CD4-positive, alpha-beta T cell treated with Interleukin-15 for 4 hours (primary cell): ENCODE data around the gene PTPRK.
A peak's percentile ranks its signal among the peaks of the same experiment; 100 is the strongest.

Experiments used
- DNase-seq: peaks from one replicate; pipeline ENCODE4 v3.0.0-alpha.2; 2020; ENCODE audit warnings: low spot score

The PTPRK gene

GRCh38 chr6:128339635-128340450, 180.6 kb downstream of the PTPRK start:
- no peak for DNase-seq

- DNase-seq, result no peak
Measured at GRCh38 chr6:128337619-128338018, 182.8 kb downstream of the PTPRK start.

- no peak for DNase-seq
Measured at GRCh38 chr6:128336436-128337095, 183.8 kb downstream of the PTPRK start.

GRCh38 chr6:128335963-128336362, 184.4 kb downstream of the PTPRK start:
- no peak for DNase-seq

DNA sequence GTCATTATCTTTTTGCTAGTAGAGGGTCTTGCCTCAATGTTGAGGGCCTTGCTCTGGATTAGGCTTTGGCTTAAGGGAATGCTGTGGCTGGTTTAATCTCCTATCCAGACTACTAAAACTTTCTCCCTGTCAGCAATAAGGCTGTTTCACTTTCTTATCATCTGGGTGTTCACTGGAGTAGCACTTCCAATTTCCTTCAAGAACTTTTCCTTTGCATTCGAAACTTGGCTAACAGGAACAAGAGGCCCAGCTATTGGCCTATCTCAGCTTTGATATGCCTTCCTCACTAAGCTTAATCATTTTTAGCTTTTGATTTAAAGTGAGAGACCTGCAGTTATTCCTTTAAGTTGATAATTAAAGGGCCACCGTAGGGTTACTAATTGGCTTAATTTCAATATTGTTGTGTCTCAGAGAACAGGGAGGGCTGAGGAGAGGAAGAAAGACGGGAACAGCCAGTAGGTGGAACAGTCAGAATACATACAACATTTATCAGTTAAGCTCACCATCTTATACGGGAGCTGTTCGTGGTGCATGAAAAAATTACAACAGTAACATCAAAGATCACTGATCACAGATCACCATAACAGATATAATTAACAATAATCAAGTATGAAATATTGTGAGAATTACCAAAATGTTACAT, 186.7 kb downstream of the PTPRK start:
- DNase-seq, result no peak

GRCh38 chr6:128327890-128328289, 192.5 kb downstream of the PTPRK start:
- peak; percentile 52 for DNase-seq

GRCh38 chr6:128323011-128323410, 197.4 kb downstream of the PTPRK start:
- no peak for DNase-seq

- no peak for DNase-seq
Measured at GRCh38 chr6:128319946-128320345, 200.5 kb downstream of the PTPRK start.

GRCh38 chr6:128319157-128319556, 201.2 kb downstream of the PTPRK start:
- no peak for DNase-seq

DNA sequence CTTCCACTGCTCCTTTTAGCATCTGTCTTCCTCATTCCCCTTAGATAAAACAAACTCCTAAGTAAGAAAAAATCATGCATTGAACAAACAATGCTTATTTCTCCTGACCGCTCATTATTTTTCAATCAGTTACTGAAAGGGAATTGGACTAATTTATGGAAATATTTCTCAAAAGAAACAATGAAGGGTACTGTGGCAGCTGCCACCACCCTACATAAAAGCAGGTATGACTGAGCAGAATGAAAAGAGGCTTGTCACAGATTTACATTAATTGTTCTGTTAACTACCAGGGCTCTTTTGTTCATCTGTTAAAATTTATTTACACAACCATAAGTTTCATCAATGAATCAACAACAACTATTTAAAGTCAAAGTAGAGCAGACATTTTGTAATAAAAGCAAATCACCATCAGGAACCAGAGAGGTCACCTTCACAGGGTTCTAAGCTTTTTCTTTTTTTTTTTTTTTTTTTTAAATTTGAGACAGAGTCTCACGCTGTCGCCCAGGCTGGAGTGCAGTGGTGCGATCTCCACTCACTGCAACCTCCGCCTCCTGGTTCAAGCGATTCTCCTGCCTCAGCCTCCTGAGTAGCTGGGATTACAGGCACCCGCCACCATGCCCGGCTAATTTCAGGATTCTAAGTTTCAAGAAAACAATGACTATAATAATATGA, 204.0 kb downstream of the PTPRK start:
- DNase-seq, result no peak

- no peak for DNase-seq
Measured at GRCh38 chr6:128314190-128314589, 206.2 kb downstream of the PTPRK start.

- DNase-seq, result no peak
Measured at GRCh38 chr6:128311944-128312570, 208.3 kb downstream of the PTPRK start.

- no peak for DNase-seq
Measured at GRCh38 chr6:128310451-128310850, 209.9 kb downstream of the PTPRK start.

GRCh38 chr6:128307671-128308070, 212.7 kb downstream of the PTPRK start:
- no peak for DNase-seq

GRCh38 chr6:128305976-128306375, 214.4 kb downstream of the PTPRK start:
- DNase-seq, result no peak

- no peak for DNase-seq
Measured at GRCh38 chr6:128305228-128305627, 215.2 kb downstream of the PTPRK start.

- no peak for DNase-seq
Measured at GRCh38 chr6:128303870-128304269, 216.5 kb downstream of the PTPRK start.

DNA sequence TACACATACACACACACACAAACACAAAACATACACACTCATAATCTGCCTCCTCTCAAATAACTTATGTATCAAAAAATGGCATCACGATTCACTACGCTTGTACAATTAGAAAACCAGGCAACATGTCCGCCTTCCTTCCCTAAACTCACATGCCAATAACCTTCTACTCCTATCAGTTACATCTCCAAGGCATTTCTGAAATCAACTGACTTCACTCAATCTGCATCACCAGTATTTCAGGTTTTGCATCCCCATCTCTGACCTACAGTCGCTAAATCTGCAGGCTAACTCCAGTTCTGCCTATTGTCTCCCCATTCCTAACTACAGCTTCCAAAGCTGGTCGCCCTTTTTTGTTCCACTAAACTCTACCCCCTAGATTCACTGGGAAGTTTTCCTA, 217.5 kb downstream of the PTPRK start:
- no peak for DNase-seq

- DNase-seq, result no peak
Measured at GRCh38 chr6:128295670-128296069, 224.7 kb downstream of the PTPRK start.

DNA sequence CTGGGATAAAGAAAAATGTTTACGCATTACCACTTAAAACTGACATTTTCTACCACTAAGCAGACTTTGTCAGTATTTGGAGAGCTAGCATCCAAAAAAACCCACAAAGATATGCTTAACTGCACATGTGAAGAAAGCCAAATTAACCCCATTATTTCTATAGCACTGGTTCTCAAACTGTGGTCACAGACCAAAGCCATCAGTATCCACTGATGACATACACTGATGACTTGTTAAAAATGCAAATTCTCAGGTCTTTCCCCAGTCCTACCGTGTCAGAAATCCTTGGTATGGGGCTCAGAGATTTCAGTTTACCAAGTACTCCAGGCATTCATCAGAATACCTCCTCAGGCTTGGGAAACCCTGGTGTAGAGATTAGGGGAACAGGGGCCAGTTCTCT, 230.2 kb downstream of the PTPRK start:
- DNase-seq, result no peak

GRCh38 chr6:128284128-128284527, 236.3 kb downstream of the PTPRK start:
- DNase-seq, result no peak

- no peak for DNase-seq
Measured at GRCh38 chr6:128282961-128283360, 237.4 kb downstream of the PTPRK start.
